Measurements from ENCODE around the gene CGNL1. TPM values are rescaled to one million over a fixed set of nuclear protein-coding genes. Genes with fewer than 3 reads are reported as not detected.
A peak's percentile ranks its signal among the peaks of the same experiment; 100 is the strongest.

The CGNL1 gene
- total and polyA plus RNA-seq, 5 experiments from 2014 or later = not detected

DNA sequence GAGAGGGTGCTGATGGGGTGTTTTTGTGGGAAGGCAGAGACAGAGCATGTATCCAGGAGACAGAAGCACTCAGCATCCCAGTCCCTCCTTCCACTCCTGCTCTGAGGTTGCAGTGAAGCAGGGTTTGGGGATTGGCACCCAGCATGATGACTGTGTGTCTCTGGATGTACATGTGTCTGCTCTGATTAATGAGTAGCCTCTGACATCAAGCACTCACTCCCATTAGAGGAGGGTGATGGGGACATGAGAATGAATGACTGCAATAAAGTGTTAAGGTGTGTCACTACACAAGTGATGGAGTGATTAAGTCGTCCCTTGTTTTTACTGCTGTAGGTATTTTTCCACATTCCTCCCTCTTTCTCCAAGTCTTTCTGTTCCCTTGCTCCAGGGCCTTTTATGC lies 205.8 kb downstream of the CGNL1 start:
- POLR2A ChIA-PET = no interaction called here
- H3K9me3 Mint-ChIP-seq = peaks cover 8 to 24% (median 18%) of the 10 kb centered on the region in 9 donors
- H3K4me1 Mint-ChIP-seq = peaks cover 2 to 12% (median 3%) of the 10 kb centered on the region in 4 donors
- H3K27ac Mint-ChIP-seq = no peak overlapping the region
- no peak overlapping the region for H3K4me3 Mint-ChIP-seq
- H3K36me3 Mint-ChIP-seq = peaks cover 0 to 21% (median 8%) of the 10 kb centered on the region in 3 donors
- H3K27me3 Mint-ChIP-seq = peaks cover 10 to 63% (median 35%) of the 10 kb centered on the region in 5 donors
- no peak for ATAC-seq
- DNase-seq = no peak

DNA sequence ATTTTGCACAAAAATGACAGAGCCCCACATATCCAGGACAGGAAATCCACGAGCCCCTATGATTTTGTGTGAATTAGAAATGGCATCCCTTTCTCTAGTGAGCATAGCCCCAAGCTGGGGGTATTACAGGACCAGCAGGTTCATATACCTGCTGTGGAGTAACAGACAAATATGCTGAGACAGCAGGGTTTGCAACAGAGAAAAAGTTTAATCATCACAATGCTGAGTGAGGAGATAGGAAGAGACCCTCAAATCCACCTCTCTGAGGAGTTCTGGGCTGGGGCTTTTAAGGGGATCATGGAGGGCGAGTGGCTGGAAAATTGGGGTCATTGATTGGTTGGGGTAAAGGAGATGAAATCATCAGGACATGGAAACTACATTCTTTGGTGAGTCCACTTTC lies 207.0 kb downstream of the CGNL1 start:
- Mint-ChIP-seq H3K9me3 (peaks cover 8 to 24% (median 18%) of the 10 kb centered on the region in 9 donors), H3K4me1 (peaks cover 9 to 24% (median 12%) of the 10 kb centered on the region in 4 donors), H3K27me3 (peaks cover 10 to 68% (median 29%) of the 10 kb centered on the region in 5 donors), H3K27ac (no peak overlapping the region), H3K4me3 (no peak overlapping the region), H3K36me3 (peaks cover 0 to 21% (median 8%) of the 10 kb centered on the region in 3 donors)
- ATAC-seq = no peak
- POLR2A ChIA-PET = no interaction called here
- no peak for DNase-seq

- Mint-ChIP-seq H3K9me3 (peaks cover 8 to 24% (median 18%) of the 10 kb centered on the region in 9 donors), H3K4me3 (no peak overlapping the region), H3K27me3 (peaks cover 10 to 68% (median 29%) of the 10 kb centered on the region in 5 donors), H3K36me3 (peaks cover 0 to 21% (median 8%) of the 10 kb centered on the region in 3 donors), H3K4me1 (peaks cover 9 to 28% (median 12%) of the 10 kb centered on the region in 4 donors), H3K27ac (peak overlapping the region in 1 of 10 donors; percentile 8)
- POLR2A ChIA-PET = no interaction called here
- ATAC-seq (no peak), DNase-seq (no peak)
These were observed 207.4 kb downstream of the CGNL1 start for GRCh38 chr15:57583720-57584119.

DNA sequence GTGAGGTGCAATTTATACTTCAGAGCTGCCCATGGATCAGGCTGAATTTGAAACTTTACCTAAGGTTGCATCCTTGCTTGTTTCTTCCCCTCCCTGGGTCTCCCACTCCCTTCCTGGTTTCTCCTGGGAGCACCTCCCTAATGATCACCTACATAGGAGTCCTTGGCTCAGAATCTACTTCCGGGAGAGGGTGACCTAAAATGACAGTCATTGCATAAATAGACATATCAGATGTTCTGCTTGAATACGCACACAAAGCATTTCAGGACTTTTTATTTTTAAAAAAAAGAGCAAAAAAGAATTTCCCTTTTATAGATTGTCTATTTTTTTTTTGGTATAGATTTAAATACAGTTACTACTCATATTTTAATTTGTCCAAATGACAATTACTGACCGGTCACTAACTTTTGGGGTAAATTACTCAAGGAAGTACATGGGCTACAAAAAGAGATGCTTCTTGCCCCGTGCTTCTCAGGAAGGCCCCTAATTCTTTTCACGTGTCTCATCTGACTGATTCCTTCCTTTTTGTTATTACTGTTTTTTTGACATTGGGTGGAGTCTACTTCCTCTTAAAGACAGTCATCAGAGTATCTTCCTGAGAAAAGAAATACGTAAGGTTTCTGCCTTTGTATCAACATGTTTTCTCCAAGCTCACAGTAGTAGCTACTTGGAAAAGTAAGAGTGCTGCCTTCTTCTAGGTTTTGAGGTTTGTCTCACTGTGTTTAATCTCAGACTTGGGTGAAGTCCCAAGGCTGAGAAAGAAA lies 210.5 kb downstream of the CGNL1 start:
- Mint-ChIP-seq H3K9me3 (peaks cover 8 to 22% (median 18%) of the 10 kb centered on the region in 9 donors), H3K27ac (peak overlapping the region in 8 of 10 donors; percentile 1 to 81 (median 68)), H3K27me3 (peaks cover 13 to 66% (median 29%) of the 10 kb centered on the region in 5 donors), H3K4me3 (peak overlapping the region in 4 of 10 donors; percentile 0 to 47 (median 20)), H3K4me1 (peaks cover 17 to 43% (median 21%) of the 10 kb centered on the region in 4 donors), H3K36me3 (peaks cover 0 to 21% (median 8%) of the 10 kb centered on the region in 3 donors)
- DNase-seq = peak in 1 of 10 donors; percentile 18
- peak; percentile 14 to 55 for ATAC-seq
- POLR2A ChIA-PET = no interaction called here

DNA sequence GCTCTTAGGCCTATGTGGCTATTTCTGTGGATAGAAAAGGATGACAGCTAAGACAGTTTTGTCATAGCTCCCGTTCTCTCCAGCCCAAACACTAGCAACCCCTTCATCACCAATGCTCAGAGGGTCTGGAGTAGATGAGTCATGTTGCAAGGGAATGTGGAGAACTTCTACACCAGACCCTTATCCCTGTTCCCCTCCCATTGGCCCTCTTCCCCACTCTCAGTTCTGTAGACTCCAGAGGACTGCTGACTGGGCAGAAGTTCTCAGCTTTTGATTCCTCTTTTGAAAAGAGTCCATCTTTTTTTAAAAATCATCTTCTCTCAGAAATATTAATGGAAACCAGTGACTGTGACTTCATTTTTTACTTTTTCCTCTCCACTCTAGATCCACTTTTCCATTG lies 213.0 kb downstream of the CGNL1 start:
- POLR2A ChIA-PET = no interaction called here
- ATAC-seq (no peak), DNase-seq (no peak)
- Mint-ChIP-seq H3K27me3 (peaks cover 19 to 64% (median 38%) of the 10 kb centered on the region in 5 donors), H3K4me1 (peaks cover 17 to 51% (median 21%) of the 10 kb centered on the region in 4 donors), H3K27ac (no peak overlapping the region), H3K4me3 (no peak overlapping the region), H3K9me3 (peaks cover 0 to 1% (median 0%) of the 10 kb centered on the region in 9 donors), H3K36me3 (peaks cover 0 to 6% (median 0%) of the 10 kb centered on the region in 3 donors)

DNA sequence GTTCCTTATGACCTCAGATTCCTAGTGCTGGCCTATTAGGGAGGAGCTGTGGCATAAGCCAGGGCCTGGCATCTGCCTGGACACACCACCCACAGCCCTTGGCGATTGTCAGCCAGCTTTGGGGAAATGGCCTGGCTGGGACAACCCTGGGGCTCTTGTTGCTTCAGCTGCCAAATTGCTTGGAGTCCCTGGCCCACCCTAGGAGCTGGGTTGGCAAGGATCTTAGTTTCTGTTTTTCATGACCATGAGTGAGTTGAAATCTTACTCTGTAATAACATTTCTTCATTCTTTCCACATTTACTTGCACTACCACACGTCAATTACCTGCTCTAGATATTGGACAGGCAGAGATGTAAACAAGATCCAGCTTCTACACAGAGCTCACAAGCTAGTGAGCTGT lies 213.4 kb downstream of the CGNL1 start:
- peak overlapping the region in 2 of 10 donors; percentile 1 to 7 for H3K4me3 Mint-ChIP-seq
- H3K9me3 Mint-ChIP-seq = peaks cover 0 to 1% (median 0%) of the 10 kb centered on the region in 9 donors
- ATAC-seq (no peak), DNase-seq (no peak)
- H3K27me3 Mint-ChIP-seq = peaks cover 19 to 67% (median 38%) of the 10 kb centered on the region in 5 donors
- peaks cover 17 to 51% (median 21%) of the 10 kb centered on the region in 4 donors for H3K4me1 Mint-ChIP-seq
- H3K27ac Mint-ChIP-seq = no peak overlapping the region
- peaks cover 0 to 6% (median 0%) of the 10 kb centered on the region in 3 donors for H3K36me3 Mint-ChIP-seq
- POLR2A ChIA-PET = no interaction called here

DNA sequence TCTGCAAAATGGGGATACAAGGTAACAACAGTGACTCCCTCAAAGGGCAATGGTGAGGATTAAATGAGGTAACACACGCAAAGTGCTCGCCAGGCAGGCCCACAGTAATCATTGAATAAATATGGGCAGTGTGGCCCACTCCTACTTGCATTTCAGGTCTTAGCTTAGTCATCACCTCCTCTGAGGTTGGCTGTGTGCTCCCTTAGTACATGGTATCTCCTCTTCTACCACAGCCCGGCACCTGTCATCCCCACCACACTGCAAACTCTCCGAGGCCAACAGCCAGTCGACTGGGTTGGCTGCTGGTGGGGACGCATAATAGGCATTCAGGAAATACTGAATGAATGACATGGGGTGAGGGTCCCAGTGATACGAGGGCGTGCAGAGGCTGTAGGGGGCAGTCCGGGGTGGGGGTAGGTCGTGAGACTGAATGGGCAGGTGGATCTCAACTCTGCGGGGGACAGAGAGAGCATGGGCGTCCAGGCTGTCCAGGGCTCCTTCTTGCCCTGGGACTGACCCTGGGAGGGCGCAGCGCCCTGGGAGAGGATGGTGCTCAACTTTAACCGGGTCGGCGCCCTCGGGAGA lies 215.0 kb downstream of the CGNL1 start:
- ATAC-seq (no peak), DNase-seq (no peak)
- no peaks in the 10 kb centered on the region for H3K36me3 Mint-ChIP-seq
- H3K4me1 Mint-ChIP-seq = peaks cover 17 to 47% (median 21%) of the 10 kb centered on the region in 4 donors
- no peaks in the 10 kb centered on the region for H3K9me3 Mint-ChIP-seq
- H3K4me3 Mint-ChIP-seq = peak overlapping the region in 9 of 10 donors; percentile 31 to 73 (median 61)
- peaks cover 19 to 67% (median 34%) of the 10 kb centered on the region in 5 donors for H3K27me3 Mint-ChIP-seq
- POLR2A ChIA-PET = no interaction called here
- peak overlapping the region in 1 of 10 donors; percentile 42 for H3K27ac Mint-ChIP-seq

DNA sequence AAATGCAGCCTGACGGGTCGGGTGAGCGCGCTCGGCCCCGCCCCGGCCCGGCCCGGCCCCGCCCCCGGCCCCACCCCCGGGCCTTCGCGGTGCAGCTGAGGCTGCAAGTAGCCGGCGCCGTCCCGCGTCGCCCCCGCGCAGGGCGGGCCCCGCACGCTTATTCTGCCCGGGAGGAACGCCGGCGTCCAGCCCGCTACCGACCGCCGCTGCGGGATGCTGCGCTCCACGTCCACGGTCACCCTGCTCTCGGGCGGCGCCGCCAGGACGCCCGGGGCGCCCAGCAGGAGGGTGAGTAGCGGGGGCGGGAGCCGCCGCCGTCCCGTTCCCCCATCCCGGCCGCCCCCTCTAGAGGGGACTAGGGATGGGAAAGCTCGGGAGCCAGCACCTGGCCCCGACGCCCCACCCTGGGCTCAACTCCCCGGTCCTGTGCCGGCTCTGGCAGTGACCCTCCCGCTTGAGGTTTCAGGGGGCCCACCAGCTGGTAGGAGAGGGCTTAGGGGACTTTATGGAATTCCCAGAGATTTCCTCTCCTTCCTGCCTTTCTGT lies 215.6 kb downstream of the CGNL1 start, which contains the start of gene MYZAP:
MYZAP (plus strand) TSS at position 83 of the 546 bp plus-strand sequence; CDS start at position 214, 131 bp downstream.
- POLR2A ChIA-PET = no interaction called here
- peaks cover 17 to 41% (median 19%) of the 10 kb centered on the region in 4 donors for H3K4me1 Mint-ChIP-seq
- no peaks in the 10 kb centered on the region for H3K36me3 Mint-ChIP-seq
- ATAC-seq = peak; percentile 45 to 89
- peak within 1 kb of the TSS; percentile 31 to 73 (median 66) for H3K4me3 Mint-ChIP-seq
- H3K9me3 Mint-ChIP-seq = no peaks in the 10 kb centered on the region
- peaks cover 19 to 67% (median 34%) of the 10 kb centered on the region in 5 donors for H3K27me3 Mint-ChIP-seq
- DNase-seq = peak in 6 of 10 donors; percentile 5 to 32 (median 11)
- H3K27ac Mint-ChIP-seq = peak within 1 kb of the TSS in 1 of 10 donors; percentile 42

DNA sequence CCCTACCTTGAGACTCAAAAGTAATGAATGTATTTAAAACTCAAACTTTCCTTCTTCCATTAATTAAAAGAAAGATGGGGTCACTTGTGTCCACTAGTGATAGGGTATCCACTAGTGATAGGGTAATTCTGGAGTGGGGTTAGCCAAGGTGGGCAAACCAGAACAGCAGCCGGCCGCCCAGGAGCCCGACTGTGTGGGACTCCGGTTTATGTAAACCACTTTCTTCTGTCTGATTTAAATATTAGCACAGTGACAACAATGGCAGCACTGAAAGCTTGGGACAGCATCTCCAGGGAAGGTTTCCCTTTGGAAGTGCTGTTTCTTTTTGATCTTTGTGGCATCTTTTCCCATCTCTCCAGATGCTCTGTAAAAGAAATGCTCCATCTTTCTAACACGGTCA lies 216.1 kb downstream of the CGNL1 start:
- Mint-ChIP-seq H3K4me3 (peak overlapping the region in 9 of 10 donors; percentile 27 to 72 (median 55)), H3K27me3 (peaks cover 19 to 63% (median 34%) of the 10 kb centered on the region in 5 donors), H3K4me1 (peaks cover 12 to 36% (median 14%) of the 10 kb centered on the region in 4 donors), H3K27ac (no peak overlapping the region), H3K9me3 (no peaks in the 10 kb centered on the region), H3K36me3 (no peaks in the 10 kb centered on the region)
- POLR2A ChIA-PET = no interaction called here
- DNase-seq (no peak), ATAC-seq (no peak)

DNA sequence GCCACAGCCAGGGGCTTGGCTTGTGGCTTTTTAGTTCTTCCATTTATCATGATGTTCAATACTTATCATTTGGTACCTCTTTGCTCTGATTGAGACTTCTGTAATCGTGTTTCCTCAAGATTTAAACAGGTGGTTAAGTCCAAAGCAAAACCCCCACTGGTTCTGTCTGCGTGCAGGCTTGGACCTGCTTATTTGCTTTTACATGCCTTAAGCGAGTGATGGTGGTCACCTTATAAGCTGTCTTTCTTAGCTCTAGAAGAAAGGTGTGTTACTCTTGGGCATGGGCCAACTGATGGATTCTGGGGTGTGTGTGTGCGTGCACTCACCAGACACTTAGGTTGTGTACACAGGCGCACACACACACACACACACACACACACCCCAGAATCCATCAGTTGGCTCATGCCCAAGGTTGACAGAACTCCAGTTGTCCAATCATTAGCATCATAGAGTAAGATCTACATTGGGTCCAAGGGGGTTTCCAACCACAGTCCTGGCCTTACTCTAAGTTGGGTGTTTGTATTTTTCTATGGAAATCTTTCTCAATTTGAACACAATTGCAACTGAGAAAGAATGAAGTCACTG lies 216.6 kb downstream of the CGNL1 start:
- no peaks in the 10 kb centered on the region for H3K36me3 Mint-ChIP-seq
- peak overlapping the region in 9 of 10 donors; percentile 8 to 72 (median 47) for H3K4me3 Mint-ChIP-seq
- no peak for DNase-seq
- peaks cover 19 to 58% (median 34%) of the 10 kb centered on the region in 5 donors for H3K27me3 Mint-ChIP-seq
- H3K9me3 Mint-ChIP-seq = no peaks in the 10 kb centered on the region
- H3K27ac Mint-ChIP-seq = no peak overlapping the region
- no peak for ATAC-seq
- POLR2A ChIA-PET = no interaction called here
- H3K4me1 Mint-ChIP-seq = peaks cover 8 to 31% (median 10%) of the 10 kb centered on the region in 4 donors

DNA sequence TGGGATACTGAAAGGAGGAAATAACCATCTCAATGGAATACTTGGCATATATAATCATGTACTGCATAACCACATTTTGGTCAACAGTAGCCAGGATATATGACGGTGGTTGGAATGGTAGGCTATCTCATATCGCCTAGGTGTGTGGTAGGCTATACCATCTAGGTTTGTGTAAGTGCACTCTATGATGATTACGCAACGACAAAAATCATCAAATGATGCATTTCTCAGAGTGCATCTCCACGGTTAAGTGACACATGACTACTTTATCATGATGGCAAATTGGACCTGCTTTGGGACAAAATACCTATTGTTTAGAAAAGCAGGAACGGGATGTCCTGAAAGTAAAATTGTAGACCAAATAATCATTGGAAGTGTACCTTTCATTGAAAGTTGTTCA lies 218.2 kb downstream of the CGNL1 start:
- ATAC-seq (no peak), DNase-seq (no peak)
- peaks cover 18 to 47% (median 37%) of the 10 kb centered on the region in 5 donors for H3K27me3 Mint-ChIP-seq
- no peaks in the 10 kb centered on the region for H3K9me3 Mint-ChIP-seq
- H3K36me3 Mint-ChIP-seq = no peaks in the 10 kb centered on the region
- peaks cover 8 to 20% (median 9%) of the 10 kb centered on the region in 4 donors for H3K4me1 Mint-ChIP-seq
- POLR2A ChIA-PET = no interaction called here
- no peak overlapping the region for H3K27ac Mint-ChIP-seq
- no peak overlapping the region for H3K4me3 Mint-ChIP-seq

Data from naive thymus-derived CD8-positive, alpha-beta T cell (primary cell).